HG03066 (cell line): ENCODE results near the gene PTPN5.
"Not testable (repeated sequence)": the region's sequence is repeated elsewhere in the genome, so short reads cannot be mapped to it uniquely, and the experiment has no call there.

Experiments
- ATAC-seq: cut with Tn5 transposase; IDR thresholded peaks from one replicate; pipeline ENCODE4 v1.9.1; 2021; ENCODE audit warnings: low read depth; ENCODE audit not compliant: unreplicated experiment

Gene PTPN5

DNA sequence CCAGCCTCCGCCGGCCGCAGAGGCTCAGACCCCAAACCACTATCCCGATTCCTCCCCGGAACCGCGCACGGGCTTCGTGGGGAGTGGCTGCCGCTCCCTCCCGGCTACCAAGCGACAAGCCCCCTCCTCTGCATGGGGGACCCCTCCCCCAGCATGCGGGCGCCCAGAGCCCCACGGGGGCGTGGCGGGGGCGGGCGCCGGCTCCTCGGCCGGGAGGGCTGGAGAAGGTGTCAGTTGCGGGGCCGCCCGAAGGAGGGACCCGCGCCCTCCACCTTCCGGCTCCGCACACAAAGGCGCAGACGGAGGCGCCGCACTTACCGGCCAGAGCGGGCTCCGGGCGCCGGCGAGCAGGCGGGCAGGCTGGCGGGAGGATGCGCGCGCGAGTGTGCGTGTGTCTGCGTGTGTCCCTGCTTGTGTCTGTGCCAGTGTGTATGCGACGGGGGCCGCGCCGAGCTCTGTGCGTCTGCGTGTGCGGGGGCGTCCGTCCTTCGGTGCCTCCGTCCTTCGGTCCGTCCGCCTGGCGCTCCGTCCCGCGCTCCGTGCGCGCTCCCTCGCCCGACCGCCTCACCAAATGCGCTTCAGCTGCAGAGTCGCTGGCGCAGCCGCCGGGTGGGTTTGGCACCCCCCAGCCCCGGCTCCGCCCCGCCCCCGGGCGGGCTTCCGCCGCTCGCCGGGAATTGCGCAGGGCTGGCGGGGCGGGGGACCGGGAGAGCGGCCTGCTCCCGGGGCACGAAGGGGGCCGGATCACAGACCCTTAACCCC, at the start of gene PTPN5:
TSS of gene PTPN5 (minus strand) at position 592 of the 762 bp plus-strand sequence. CDS start 19,840 bp downstream, outside the sequence.
- no peak for ATAC-seq

DNA sequence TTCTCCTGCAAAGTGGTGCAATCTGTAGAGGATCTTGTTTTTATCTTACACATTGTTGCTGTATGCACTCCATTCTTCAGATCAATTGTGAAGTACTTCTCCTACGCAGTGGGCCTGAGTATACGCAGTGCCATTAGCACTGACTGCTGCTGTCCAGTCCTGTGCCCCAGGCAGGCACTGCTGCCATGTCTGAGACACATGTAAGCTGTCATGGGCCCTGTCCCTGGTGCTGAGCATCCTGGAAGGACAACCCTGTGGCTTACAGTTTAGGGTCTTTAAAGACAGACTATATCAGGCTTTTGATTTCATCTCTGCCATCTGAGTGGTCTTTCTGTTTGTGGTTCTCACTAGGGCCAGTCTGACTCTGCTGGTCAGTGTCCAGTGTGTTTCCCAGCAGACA, 44.8 kb upstream of the PTPN5 start:
- no peak for ATAC-seq

DNA sequence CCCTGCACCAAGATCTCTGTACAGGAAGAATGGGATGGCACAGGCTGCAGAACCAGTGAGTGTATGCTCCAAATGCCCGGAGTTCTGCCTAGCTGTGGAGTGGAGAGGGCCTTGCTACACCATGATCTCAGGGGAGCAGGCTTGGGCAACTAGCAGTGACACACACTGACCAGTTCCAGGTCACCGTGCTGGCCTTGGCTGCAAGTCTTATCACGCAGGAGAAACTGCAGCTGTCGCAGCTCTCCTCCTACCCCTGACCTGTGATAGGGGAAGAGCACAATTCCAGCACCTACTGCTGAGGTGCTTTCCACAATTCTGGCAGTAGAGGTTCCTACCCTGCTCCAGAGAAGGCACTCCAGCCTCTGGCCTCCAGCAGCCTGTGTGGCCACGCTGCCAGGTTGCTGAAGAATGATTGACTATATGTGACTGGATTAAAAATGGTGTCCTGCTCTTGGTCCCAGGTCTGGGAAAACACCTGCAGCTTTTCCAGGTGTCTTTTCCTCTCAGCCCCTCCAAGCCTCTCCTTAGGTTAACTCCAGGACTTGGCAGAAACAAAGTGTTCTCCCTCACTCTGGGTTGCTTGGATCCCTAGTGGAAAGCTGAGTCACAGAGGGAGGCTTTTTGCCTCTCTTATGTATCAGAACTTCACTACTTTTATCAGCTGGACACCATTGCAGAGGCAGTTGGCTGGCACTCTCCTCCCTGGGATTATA, 43.3 kb upstream of the PTPN5 start:
- no peak for ATAC-seq

DNA sequence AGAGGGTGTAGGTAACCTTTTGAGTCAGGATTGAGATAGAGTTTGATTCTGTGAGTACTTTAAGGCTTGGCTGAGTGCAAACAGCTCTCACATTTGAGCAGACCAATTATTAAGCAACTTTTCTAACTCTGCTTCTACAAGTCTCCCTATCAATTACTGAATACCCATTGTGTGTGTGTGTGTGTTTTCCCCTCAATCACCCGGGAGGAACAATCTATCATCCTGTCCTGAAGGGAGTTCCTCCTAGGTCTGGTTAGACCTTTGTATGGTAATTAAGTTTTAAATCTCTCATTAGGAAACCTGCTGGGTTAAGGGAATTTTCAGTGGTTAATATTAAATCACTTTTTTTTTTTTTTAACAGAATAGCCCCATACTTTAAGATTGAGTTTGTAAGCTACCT, 28.6 kb upstream of the PTPN5 start:
- not testable (repeated sequence) for ATAC-seq

DNA sequence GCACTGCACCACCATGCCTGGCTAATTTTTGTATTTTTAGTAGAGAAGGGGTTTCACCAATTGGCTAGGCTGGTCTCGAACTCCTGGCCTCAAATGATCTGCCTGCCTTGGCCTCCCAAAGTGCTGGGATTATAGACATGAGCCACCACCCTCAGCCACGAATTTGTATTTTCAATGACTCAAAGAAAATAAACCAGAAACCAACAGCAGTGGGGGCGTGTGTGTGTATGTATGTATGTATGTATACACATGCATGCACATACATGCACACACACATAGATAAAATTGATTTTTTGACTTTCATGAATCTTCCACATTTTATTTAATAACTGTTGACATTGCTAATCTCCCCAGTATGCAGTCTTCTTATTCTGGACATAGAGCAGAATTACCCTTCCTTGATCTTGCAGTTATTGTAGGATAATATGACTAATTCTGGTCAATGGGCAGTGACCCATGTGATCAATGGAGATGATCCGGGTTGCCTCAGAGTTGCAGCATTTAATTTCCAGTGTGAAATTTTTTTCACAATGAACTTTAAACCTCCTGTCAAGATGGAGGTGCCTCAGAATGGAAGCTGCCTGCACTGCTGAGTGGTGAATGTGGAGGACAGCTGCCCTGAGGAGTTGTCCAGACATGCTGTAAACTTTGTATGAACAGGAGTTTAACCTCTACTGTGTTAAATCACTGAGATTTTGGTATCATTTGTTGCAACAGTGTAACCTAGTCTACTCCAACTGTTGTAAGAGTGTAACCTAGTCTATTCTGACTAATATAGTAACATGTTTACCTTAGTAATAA, 12.8 kb upstream of the PTPN5 start:
- no peak for ATAC-seq

DNA sequence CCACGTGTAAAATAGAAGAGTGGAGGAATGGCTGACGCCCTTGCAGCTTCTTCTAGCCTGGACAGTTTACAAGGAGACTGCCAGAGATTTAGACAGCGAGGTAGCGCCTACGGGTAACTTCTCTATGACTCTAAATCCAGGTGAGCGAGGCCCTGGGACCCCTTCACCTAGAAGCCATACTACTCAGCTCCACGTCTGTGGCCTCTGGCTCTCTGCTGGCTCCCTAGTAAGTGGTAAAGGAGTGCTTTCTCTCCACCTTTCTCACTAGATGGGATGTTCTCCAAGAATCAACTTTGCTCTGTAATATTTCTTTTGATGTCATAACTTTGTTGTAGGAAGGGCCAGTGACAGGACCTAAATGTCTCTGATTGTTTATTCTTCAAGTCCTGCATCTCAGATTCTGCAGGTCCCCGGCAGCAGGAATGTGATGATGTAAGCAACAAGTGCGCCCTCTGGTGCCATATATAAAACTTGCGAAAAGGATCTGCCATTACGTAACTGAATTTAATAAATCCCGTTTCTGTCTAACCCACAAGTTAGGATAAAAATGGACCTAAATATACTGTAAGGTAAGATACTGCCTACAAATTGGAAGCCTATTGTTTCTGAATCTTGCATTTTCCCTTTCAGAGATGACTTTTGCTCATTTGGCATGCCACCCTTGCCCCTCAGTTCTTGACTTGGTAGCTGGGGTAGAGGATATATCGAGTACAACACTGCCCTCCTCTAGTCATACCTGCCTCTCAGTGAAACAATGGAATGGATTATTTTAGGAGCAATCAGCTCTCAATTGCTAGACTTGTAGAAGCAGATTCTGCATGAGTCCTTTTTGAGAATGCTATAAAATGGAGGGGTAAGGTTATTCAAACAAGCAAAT, 11.0 kb upstream of the PTPN5 start:
- no peak for ATAC-seq

DNA sequence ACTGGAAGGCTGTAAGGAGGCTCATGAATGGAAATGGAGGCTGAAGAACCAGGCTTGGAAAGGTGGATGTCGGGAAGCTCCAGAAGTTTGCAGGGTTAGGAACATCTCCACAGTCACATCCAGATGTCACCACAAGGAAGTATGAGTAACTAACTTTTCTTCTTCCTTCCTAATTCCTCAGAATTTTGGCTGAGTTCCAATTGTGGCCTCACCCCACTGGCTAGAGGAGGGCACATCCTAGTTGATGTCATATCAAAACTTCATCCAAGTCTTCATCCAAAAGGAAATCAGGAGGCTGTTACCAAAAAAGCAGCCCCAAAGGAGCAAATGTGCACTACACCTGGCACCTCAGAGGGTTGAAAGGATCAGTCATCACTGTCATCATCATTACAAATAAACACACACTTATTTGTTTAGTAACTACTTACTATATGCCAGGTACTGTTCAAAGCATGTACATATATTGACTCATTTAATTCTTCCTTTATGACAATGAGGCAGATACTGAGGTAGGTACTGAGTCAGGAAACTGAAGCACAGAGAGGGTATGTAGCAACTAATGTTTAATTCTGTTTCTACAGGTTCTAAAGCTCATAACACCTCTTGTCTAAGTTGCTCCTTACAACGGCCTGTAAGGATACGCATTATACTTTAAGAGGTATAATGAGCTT, 7.3 kb upstream of the PTPN5 start:
- no peak for ATAC-seq

DNA sequence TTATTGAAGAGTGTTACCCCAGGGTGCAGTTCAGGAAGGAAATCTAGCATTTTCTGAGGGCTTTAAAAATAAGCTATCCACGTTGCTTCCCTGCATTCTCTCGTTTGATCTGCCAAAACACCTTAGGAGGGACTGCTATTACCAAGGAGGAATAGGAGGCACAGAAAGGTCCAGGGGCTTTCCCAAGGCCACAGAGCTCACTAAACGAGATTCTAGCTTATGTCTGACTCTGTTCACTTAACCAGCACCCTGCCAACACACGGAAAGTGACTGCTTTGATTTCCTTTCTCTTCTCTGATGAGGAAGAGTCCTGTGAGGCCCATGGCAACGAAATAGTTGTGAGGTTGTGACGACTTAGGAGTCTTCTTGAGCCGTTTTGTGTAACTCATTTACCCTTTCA, 3.4 kb upstream of the PTPN5 start:
- ATAC-seq: no peak

DNA sequence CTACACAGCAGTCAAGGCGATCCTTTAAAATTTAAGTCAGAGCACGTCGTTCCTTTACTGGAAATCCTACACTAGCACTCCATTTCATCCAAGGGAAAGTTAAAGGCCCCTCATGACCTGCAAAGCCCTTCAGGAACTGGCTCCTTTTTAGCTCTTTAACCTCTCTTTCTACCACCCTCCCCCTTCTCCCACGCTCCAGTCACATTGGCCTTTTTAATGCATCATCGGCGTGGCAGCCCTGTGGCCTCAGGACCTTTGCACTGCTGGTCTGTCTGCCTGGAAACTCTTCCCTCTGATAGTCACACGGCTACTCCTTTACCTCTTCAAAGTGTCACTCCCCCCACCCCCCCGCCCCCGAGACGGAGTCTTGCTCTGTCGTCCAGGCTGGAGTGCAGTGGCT, 1.2 kb upstream of the PTPN5 start:
- no peak for ATAC-seq

DNA sequence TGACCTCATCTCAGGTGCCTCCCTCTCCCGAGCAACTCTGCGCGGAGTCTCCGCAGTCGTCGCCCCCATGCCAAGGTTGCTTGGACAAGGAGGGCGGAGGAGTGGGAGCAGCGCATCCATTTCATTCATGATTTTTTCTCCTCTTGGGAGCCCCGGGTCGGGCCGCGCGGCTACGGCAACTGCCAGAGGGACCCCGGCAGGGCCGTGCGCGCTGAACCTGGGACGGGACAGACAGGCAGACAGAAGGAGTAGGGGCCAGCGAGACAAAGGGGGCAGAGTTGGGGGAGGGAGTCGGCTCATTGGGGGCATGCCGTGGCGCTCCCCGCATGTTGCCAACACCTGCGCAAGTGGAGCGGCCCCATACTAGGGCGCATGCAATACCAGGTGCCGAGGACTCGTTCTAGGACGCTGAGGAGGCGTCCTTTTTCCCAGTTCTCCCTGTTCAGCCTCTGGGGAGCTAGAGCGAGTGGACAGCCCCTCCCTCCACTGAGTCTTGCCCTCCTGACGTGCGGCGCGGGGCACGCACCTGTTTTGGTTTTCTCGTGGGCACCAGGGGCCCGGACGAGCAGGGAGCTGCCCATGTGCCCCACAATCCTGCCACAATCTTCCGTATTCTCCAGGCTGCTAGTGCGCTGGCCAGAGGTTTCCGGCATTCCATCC, 501 bp upstream of the PTPN5 start:
- ATAC-seq: no peak

DNA sequence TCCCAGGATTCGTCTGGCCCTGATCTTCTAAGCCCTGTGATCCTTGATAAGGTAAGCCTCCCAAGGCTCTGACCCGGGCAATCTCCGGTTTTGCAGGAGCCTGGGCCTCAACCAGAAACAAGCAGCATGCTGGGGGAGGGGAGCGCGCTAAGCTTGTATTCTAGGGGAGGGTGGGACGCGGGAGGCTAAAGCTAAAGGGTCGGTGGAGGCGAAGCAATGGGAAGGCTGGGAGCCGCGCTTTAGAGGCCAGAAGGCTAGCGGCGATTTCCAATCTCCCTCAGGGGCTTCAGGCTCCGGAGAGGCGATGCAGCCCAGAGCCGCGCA, 753 bp downstream of the PTPN5 start:
- no peak for ATAC-seq

DNA sequence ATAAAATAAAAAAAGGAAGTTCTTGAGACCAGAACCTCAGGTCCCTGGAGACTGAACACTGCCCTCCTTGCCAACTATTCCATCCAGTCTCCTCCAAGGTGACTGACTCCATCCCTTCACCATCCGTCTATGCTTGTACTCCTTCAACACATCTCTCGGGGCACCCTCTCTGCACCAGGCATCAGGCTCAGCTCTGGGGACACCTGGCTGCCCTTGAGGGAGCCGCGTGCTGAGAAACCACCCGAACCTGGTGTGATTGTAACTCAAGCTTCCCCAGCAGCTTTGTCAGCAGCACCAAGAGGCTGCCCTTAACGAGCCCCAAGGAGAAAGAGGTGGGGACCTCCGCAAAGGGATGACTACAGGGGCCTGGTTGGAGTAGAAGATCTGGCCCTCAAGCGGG, 1.7 kb downstream of the PTPN5 start:
- ATAC-seq: no peak

DNA sequence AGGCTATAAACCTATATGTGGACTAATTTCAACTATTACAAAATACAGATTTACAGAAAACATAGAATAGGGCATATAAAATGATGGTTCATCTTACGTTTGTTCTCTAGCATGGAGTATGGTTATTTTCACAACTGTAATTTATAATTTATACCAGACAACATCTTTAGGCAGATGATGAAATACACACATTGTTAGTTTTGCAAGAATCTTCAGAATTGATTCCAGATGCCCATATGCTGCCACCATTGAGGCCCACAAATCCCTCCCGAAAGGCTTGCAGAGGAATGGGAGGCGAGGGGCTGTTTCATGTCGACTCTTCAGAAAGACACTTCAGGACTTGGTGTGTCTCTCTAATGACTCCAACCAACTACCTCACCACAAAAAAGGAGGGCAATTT, 6.2 kb downstream of the PTPN5 start:
- no peak for ATAC-seq

DNA sequence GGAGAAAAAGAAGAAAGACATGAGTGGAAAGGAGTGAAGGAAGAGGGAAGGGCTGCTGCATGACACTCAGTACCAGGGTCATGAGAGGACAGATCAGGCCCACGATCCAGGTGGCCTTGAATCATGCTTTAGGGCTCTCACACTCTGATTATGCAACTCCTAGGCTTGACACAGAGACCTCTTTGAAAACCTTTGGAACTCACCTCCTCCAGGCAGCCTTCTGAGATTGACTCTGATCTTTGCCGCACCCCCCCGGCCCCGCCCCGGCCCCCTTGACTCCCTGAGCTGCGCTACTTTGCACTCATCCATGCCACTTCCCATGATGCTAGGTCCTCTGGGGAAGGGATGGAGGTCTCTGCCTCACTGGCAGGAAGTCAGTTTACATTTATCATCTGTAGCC, 10.7 kb downstream of the PTPN5 start:
- ATAC-seq: no peak

DNA sequence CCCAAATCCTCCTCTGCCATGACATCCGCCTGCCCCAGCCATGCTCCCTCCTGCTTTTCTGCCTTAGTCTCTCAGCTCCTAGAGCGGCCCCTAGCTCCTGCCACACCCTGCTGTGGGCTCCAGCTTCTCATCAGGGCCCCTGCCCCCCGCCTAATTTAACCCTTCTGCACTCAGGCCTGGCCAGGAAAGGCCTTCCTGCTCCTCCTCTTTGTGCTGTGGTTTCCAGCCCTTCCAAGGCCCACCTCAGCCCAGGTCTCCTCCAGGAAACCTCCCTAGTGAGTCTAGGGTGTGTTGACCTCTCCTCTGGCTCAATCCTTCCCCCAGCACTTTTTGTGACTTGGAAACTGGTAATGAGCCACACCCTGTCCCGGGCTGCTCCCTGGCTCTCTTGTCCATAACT, 11.3 kb downstream of the PTPN5 start:
- no peak for ATAC-seq

DNA sequence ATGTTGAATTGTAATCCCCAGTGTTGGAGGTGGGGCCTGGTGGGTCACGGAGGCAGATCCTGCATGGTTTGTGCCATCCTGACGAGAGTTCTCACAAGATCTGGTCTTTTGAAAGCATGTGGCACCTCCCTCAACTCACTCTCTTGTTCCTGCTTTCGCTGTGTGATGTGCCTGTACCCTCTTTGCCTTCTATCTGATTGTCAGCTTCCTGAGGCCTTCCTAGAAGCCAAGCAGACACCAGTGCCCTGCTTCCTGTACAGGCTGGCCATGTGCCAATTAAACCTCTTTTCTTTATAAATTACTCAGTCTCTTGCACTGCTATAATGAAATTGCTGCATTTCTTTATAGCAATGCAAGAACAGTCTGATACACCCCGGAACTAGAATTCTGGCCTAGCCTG, 13.1 kb downstream of the PTPN5 start:
- no peak for ATAC-seq

DNA sequence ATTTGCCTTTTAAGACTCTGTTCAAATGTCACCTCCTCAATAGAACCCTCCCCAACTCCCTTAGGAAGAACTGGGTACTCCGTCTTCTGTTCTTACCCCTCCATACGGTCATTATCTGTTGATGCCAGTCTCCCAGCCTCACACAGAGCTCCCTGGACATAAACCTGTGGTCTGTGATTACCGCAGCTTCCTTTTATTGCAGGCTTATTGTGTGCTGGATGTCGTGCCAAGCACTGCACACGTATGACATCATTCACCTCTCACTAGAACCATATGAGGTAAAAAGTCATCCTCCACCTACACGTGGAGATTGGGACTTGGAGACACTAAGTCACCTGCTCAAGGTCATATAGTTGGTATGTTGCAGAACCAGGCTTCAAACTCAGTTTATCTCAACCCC, 15.3 kb downstream of the PTPN5 start:
- ATAC-seq: no peak

DNA sequence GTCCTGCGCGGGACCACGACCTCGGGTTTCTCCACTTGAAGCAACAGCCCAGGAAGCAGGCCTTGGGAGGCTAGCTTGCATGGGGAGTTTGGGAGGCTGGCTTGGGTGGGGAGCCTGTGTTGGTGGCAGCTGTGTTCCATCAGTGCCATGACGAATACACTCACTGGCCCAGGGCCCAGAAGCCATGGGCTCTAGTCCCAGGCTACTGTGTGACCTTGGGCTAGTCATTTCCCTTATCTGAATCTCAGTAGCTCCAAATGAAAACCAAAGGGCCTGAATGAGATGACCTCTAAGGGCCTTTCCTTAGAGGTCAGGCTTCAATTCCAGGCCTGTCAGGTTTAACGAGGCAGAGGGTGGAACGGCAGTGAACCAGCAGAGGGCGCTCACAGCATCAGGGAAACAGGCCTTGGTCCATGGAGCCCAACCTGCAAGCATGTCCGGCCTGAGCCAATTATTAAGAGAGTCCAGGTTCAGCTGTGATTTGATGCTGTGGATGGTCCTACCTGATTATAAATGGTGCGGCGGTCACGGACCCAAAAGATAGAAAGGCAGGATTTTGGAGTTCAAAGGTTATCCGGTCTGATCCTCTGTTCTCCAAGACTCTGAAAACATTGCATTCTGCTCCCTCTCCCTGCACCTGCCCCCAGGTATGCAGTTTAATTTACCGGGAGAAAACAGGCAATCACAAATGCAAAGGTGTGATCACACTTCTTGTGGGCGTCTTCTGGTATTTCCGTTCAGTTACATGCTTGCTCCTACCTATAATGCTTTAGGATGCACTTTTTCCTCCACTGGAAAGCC, 15.9 kb downstream of the PTPN5 start:
- ATAC-seq: peak; percentile 89

DNA sequence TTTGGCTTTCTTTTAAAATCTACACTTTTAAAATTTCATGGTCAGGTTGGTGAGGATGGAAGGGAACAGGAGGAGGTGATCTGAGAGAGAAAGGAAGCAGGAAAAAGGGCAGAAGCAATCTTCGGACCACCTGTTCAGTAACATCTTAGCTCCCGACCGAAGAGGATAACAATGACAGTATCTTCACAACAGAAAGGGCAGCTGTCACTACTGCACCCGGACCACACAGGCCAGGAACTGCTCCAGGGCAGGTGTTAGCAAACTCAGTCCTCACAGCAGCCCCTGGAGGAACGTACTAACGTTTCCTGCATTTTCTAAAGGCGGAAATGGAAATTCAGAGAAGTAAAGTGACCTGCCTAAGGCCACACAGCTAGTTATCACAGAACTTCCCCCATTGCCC, 16.8 kb downstream of the PTPN5 start:
- ATAC-seq: no peak
